ENCODE results near the gene LPP. TPM values are rescaled to one million over a fixed set of nuclear protein-coding genes. Genes with fewer than 3 reads are reported as not detected.

Gene LPP
- total and polyA plus RNA-seq, 2 of the 4 experiments (the other 2 are of a cell fraction) = 16.0 to 130 TPM

GRCh38 chr3:188284455-188285212 is 130.7 kb downstream of the LPP start (continued):
- TF ChIP-seq CHD1 (IDR thresholded peaks at IDR 0.05; ENCODE audit: low read depth, low read length) = no peak

GRCh38 chr3:188286087-188286513 is 132.1 kb downstream of the LPP start:
- Histone ChIP-seq H4K8ac (ENCODE audit: low read depth in 2 of 2, low read length in 2 of 2) (peak overlapping the region; percentile 10 to 48; a peak in 2 of 4 replicates), H3K27me3 (ENCODE audit: control insufficient read depth, insufficient read depth, low read length) (no peaks in the 10 kb centered on the region), H2AK9ac (replicated peaks; ENCODE audit: low read depth, low read length, poor library complexity) (no peak overlapping the region), H3K4ac (ENCODE audit: low read depth, low read length) (peak overlapping the region; percentile 86), H2AK5ac (ENCODE audit: low read depth, low read length) (peak overlapping the region; percentile 83), H4K5ac (ENCODE audit: low read depth, low read length) (0 out of 2 replicates have a peak overlapping the region, but pooled peaks have one; percentile 10), H3K4me2 (ENCODE audit: low read depth, low read length) (no peak overlapping the region; the same call in 1 of the 2 replicates), H3K36me3 (ENCODE audit: control insufficient read depth, insufficient read depth, low read length) (peaks cover 11% of the 10 kb centered on the region), H2BK15ac (ENCODE audit: low read depth, low read length) (peak overlapping the region; percentile 29; the same call in 1 of the 3 replicates), H3K9ac (ENCODE audit: low read depth, low read length) (no peak overlapping the region), H3K23ac (ENCODE audit: low read depth, low read length) (0 out of 2 replicates have a peak overlapping the region, but pooled peaks have one; percentile 80), H4K91ac (ENCODE audit: insufficient read depth, low read depth, low read length) (peak overlapping the region; percentile 53; the same call in 1 of the 2 replicates), H3K56ac (ENCODE audit: extremely low read depth, insufficient read depth, low read length) (no peak overlapping the region), H3K79me1 (ENCODE audit: low read depth in 1 of 2, low read length in 2 of 2) (peaks cover 45 to 80% of the 10 kb centered on the region in 2 experiments), H2BK120ac (ENCODE audit: low read depth, low read length) (peak overlapping the region; percentile 74), H2BK20ac (ENCODE audit: low read depth, low read length) (peak overlapping the region; percentile 84), H2AFZ (replicated peaks; ENCODE audit: low read length, poor library complexity) (no peak overlapping the region), H3K4me3 (ENCODE audit: insufficient read depth, low read depth, low read length) (no peak overlapping the region), H3K4me1 (ENCODE audit: control insufficient read depth, insufficient read depth, low read length) (peaks cover 31% of the 10 kb centered on the region), H3K14ac (replicated peaks; ENCODE audit: low read depth, low read length) (peak overlapping the region; percentile 86), H3K18ac (ENCODE audit: low read depth, low read length) (peak overlapping the region; percentile 17; the same call in 1 of the 2 replicates), H2BK5ac (ENCODE audit: low read depth, low read length, poor library complexity, severe bottlenecking) (peak overlapping the region; percentile 79), H3K9me3 (ENCODE audit: control insufficient read depth, insufficient read depth, low read length) (no peaks in the 10 kb centered on the region), H4K20me1 (ENCODE audit: insufficient read depth, low read length) (peaks cover 51% of the 10 kb centered on the region), H3K9me1 (ENCODE audit: insufficient read depth, low read length) (peaks cover 48% of the 10 kb centered on the region), H3K27ac (ENCODE audit: insufficient read depth, low read length) (peak overlapping the region; percentile 47; the same call in 1 of the 2 replicates)
- ChIA-PET CTCF (no interaction called here), POLR2A (ENCODE audit: unreplicated experiment) (no interaction called here)
- ATAC-seq (ENCODE audit: low read depth) (peak; percentile 90), DNase-seq (peak; percentile 100)
- 0% methylated on average over 2 of the region's 3 CpGs; no CpG with 5 or more reads in 1 of the 2 experiments for WGBS, 2 experiments (ENCODE audit: extremely low coverage in 2 of 2, insufficient read length in 1 of 2)
- dilution Hi-C loops (cut with HindIII; ENCODE audit: low sequenced_read_pairs, unreplicated experiment) = no loop called here
- no TSS peak for BruUV-seq (replicated peaks)
- intact Hi-C loops (cut with micrococcal nuclease) = no loop called here
- in situ Hi-C loops (cut with MboI; ENCODE audit: low sequenced_read_pairs) = no loop called here
- TF ChIP-seq CTCF (conservative IDR thresholded peaks at IDR 0.05; ENCODE audit: low read depth, low read length) = no peak
- TF ChIP-seq RAD21 (IDR thresholded peaks at IDR 0.05; ENCODE audit: low read length) = peak; percentile 26
- TF ChIP-seq RCOR1 (IDR thresholded peaks at IDR 0.05; ENCODE audit: insufficient replicate concordance, low read length) = peak; percentile 61
- 0 out of 2 replicates have a peak, but pooled peaks have one; percentile 39 for TF ChIP-seq MAZ (IDR thresholded peaks at IDR 0.05; ENCODE audit: borderline replicate concordance, low read depth, low read length)
- TF ChIP-seq MAFK (IDR thresholded peaks at IDR 0.05; ENCODE audit: low read depth, low read length) = peak; percentile 42; the same call in 1 of the 2 replicates
- no peak for TF ChIP-seq USF2 (IDR thresholded peaks at IDR 0.05; ENCODE audit: low read depth, low read length)
- no peak for TF ChIP-seq RFX5 (IDR thresholded peaks at IDR 0.05; ENCODE audit: low read depth, low read length)
- TF ChIP-seq NFE2L2 (IDR thresholded peaks at IDR 0.05; ENCODE audit: low read depth, low read length) = peak; percentile 42; the same call in 1 of the 2 replicates
- TF ChIP-seq FOS (IDR thresholded peaks at IDR 0.05; ENCODE audit: low read depth, low read length) = peak; percentile 95
- TF ChIP-seq CHD1 (IDR thresholded peaks at IDR 0.05; ENCODE audit: low read depth, low read length) = no peak
- no peak; the same call in 1 of the 2 replicates for TF ChIP-seq POLR2A (IDR thresholded peaks at IDR 0.05; ENCODE audit: low read depth, low read length)
- TF ChIP-seq BHLHE40 (IDR thresholded peaks at IDR 0.05; ENCODE audit: low read depth, low read length) = peak; percentile 76
